GM23248 (cell line): ENCODE measurements around the gene PUM1. TPM values are rescaled to one million over a fixed set of nuclear protein-coding genes. Genes with fewer than 3 reads are reported as not detected.

ENCODE experiments used
- DNase-seq: peaks from one replicate; pipeline ENCODE4 v3.0.0-alpha.2; 2015
- H2AFZ ChIP-seq: fragments of 200-600 bp; sonication (generic); 2 replicates; pipeline ENCODE4 v1.6.1; 2016; ENCODE audit warnings: antibody characterized with exemption
- H3F3A ChIP-seq: fragments of 200-600 bp; sonication (generic); 2 replicates; pipeline ENCODE4 v1.6.1; 2016; ENCODE audit warnings: mild to moderate bottlenecking, antibody characterized with exemption, mixed run types; ENCODE audit not compliant: insufficient read depth
- H3K27ac ChIP-seq: fragments of 200-600 bp; sonication (generic); 2 replicates; pipeline ENCODE4 v1.5.1; 2016; ENCODE audit warnings: mild to moderate bottlenecking
- H3K27me3 ChIP-seq: fragments of 200-600 bp; sonication (generic); replicated peaks from 2 replicates; pipeline ENCODE4 v1.6.1; 2016; ENCODE audit warnings: mild to moderate bottlenecking; ENCODE audit not compliant: insufficient read depth
- H3K36me3 ChIP-seq: fragments of 200-600 bp; sonication (generic); 2 replicates; pipeline ENCODE4 v1.6.1; 2016; ENCODE audit warnings: low read depth, mild to moderate bottlenecking
- H3K4me1 ChIP-seq: fragments of 200-600 bp; sonication (generic); 2 replicates; pipeline ENCODE4 v1.6.1; 2016; ENCODE audit warnings: mild to moderate bottlenecking; ENCODE audit not compliant: insufficient read depth
- H3K4me2 ChIP-seq: fragments of 200-600 bp; sonication (generic); one replicate; pipeline ENCODE4 v1.6.1; 2016; ENCODE audit warnings: mild to moderate bottlenecking; ENCODE audit not compliant: unreplicated experiment
- H3K4me3 ChIP-seq: fragments of 200-600 bp; sonication (generic); 2 replicates; pipeline ENCODE4 v1.5.1; 2016; ENCODE audit warnings: mild to moderate bottlenecking
- H3K79me2 ChIP-seq: fragments of 200-600 bp; sonication (generic); 2 replicates; pipeline ENCODE4 v1.6.1; 2016; ENCODE audit warnings: mild to moderate bottlenecking; ENCODE audit not compliant: insufficient read depth
- H3K9ac ChIP-seq: fragments of 200-600 bp; sonication (generic); 2 replicates; pipeline ENCODE4 v1.6.1; 2016; ENCODE audit warnings: mild to moderate bottlenecking
- H3K9me2 ChIP-seq: fragments of 200-600 bp; sonication (generic); 2 replicates; pipeline ENCODE4 v1.6.1; 2016; ENCODE audit warnings: mixed run types, mild to moderate bottlenecking, moderate library complexity; ENCODE audit not compliant: insufficient read depth
- H3K9me3 ChIP-seq: fragments of 200-600 bp; sonication (generic); one replicate; pipeline ENCODE4 v1.6.1; 2017; ENCODE audit warnings: low read depth
- H4K20me1 ChIP-seq: fragments of 200-600 bp; sonication (generic); 2 replicates; pipeline ENCODE4 v1.6.0; 2016; ENCODE audit not compliant: insufficient read depth
- EZH2 ChIP-seq: fragments of 200-600 bp; sonication (generic); IDR thresholded peaks from 2 replicates; pipeline ENCODE4 v1.6.1; 2018; ENCODE audit warnings: antibody characterized with exemption, mild to moderate bottlenecking; ENCODE audit not compliant: insufficient read depth, poor library complexity, severe bottlenecking
- EZH2phosphoT487 ChIP-seq: fragments of 200-600 bp; sonication (generic); IDR thresholded peaks from 2 replicates; pipeline ENCODE4 v1.6.1; 2018; ENCODE audit warnings: antibody characterized with exemption, moderate library complexity, mild to moderate bottlenecking, low read depth; ENCODE audit not compliant: insufficient read depth
- WGBS, 2 experiments: methylation state at CpG; one replicate each; pipeline ENCODE4 v1.1.6; 2015 to 2017; ENCODE audit warnings: low lambda C conversion rate in 2 of 2, low coverage in 1 of 2; ENCODE audit errors: missing lambda C conversion rate in 2 of 2; 5-methylcytosine and 5-hydroxymethylcytosine counted together
- in situ Hi-C: fragments of 300-500 bp; cut with MboI; formaldehyde crosslinking; loops from 2 replicates; pipeline ENCODE4 v1.15.0; 2020
- polyA plus RNA-seq: library from polyadenylated mRNA; unstranded; fragments of >200 nt; fragmentation: Nextera tagmentation; extraction: Ambion mirVana; gene quantifications from 2 replicates; pipeline ENCODE4 v1.2.1, GENCODE V29; 2016
- total RNA-seq: library from RNA; depleted of rRNA; stranded (reverse); fragments of >200 nt; shearing (Covaris generic); gene quantifications from 2 replicates; pipeline ENCODE4 v1.2.3, GENCODE V29; 2014

Gene PUM1
- total and polyA plus RNA-seq, 2 experiments from 2014 or later, result 46.3 to 49.5 TPM

DNA sequence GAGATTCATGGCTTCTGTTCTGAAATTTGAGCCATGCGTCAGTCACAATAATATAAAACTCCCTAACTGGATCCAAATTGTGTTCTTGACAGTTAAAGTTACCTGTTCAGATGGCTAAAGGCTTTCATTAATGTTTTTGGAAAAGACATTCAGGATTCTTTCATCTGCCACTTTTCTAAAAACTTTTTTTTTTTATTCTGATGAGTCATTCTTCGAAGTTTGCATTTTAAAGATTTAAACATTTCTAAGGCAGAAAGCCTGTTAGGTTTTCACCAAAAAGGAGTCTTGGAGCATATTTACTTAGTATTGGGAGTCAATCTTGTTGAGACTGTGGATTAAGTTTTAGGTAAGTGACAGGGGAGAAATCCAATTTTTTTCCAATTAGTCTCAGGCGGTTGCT is 138.1 kb downstream of the PUM1 start:
- H3K79me2 ChIP-seq, result peaks cover 6% of the 10 kb centered on the region; the same call in 1 of the 2 replicates
- in situ Hi-C loops, result no loop called here
- H3K9me2 ChIP-seq, result no peaks in the 10 kb centered on the region
- TF ChIP-seq EZH2phosphoT487 (no peak), EZH2 (no peak)
- no peak overlapping the region for H2AFZ ChIP-seq
- H3K9me3 ChIP-seq, result no peaks in the 10 kb centered on the region
- H3K4me2 ChIP-seq, result no peak overlapping the region
- DNase-seq, result no peak
- peaks cover 5% of the 10 kb centered on the region; the same call in 1 of the 2 replicates for H3K4me1 ChIP-seq
- no peaks in the 10 kb centered on the region for H4K20me1 ChIP-seq
- 95 to 96% methylated on average over 3 of the region's 3 CpGs for WGBS, 2 experiments
- no peak overlapping the region for H3K27ac ChIP-seq
- H3K9ac ChIP-seq, result no peak overlapping the region
- H3K4me3 ChIP-seq, result no peak overlapping the region
- no peaks in the 10 kb centered on the region for H3K27me3 ChIP-seq
- peaks cover 32% of the 10 kb centered on the region for H3F3A ChIP-seq
- H3K36me3 ChIP-seq, result peaks cover 12% of the 10 kb centered on the region

DNA sequence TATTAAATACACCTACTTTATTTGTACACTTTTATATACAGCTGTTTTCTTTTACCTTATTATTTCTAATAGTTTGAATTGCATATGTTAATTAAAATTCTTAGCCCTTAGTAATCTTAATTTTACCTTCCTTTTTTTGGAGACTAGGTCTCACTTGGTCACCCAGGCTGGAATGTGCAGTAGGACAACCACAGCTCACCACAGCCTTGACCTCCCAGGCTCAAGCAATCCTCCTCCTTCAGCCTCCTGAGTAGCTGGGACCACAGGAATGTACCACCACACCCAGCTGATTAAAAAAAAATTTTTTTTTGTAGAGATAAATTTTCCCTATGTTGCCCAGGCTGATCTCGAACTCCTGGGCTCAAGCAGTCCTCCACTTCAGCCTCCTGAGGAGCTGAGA is 141.9 kb downstream of the PUM1 start:
- H3K4me1 ChIP-seq, result peaks cover 5% of the 10 kb centered on the region; the same call in 1 of the 2 replicates
- no peak overlapping the region for H3K9ac ChIP-seq
- no peak overlapping the region for H3K27ac ChIP-seq
- 93 to 94% methylated on average over 1 of the region's 1 CpG for WGBS, 2 experiments
- no peaks in the 10 kb centered on the region for H3K27me3 ChIP-seq
- no peak overlapping the region for H3K4me2 ChIP-seq
- peak; percentile 27 for DNase-seq
- H4K20me1 ChIP-seq, result no peaks in the 10 kb centered on the region
- no peaks in the 10 kb centered on the region for H3K79me2 ChIP-seq
- H3F3A ChIP-seq, result peaks cover 6% of the 10 kb centered on the region
- H3K4me3 ChIP-seq, result no peak overlapping the region
- no peak overlapping the region for H2AFZ ChIP-seq
- no peaks in the 10 kb centered on the region for H3K9me3 ChIP-seq
- TF ChIP-seq EZH2 (no peak), EZH2phosphoT487 (0 out of 2 replicates have a peak, but pooled peaks have one; percentile 56)
- in situ Hi-C loops, result no loop called here
- H3K9me2 ChIP-seq, result no peaks in the 10 kb centered on the region
- H3K36me3 ChIP-seq, result no peaks in the 10 kb centered on the region

DNA sequence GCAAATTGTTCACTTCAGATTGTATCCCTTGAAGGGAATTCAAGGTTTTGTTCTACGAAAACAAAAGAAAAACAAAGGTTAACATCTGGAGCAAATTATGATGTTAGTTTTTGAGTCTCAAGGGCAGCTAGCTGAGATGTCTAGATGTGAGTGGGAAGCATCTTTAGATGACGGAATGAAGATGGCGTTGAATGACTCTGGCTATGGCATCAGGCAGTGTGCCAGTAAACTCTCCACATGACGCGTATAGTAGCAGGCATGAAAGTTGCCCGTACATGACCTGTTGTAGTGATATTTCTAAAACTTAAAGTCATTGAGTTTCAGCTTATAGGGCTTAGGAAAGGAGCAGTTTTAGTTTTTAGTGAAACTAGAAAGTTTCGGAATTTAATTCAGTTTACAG is 144.7 kb downstream of the PUM1 start:
- no peak overlapping the region for H3K9ac ChIP-seq
- no peak for TF ChIP-seq EZH2
- H3F3A ChIP-seq, result no peaks in the 10 kb centered on the region
- no peak overlapping the region for H3K27ac ChIP-seq
- no peak overlapping the region for H3K4me2 ChIP-seq
- no peaks in the 10 kb centered on the region for H3K36me3 ChIP-seq
- H3K4me3 ChIP-seq, result no peak overlapping the region
- H3K9me2 ChIP-seq, result no peaks in the 10 kb centered on the region
- in situ Hi-C loops, result no loop called here
- peaks cover 5% of the 10 kb centered on the region; the same call in 1 of the 2 replicates for H3K4me1 ChIP-seq
- H3K79me2 ChIP-seq, result no peaks in the 10 kb centered on the region
- H4K20me1 ChIP-seq, result no peaks in the 10 kb centered on the region
- 66 to 71% methylated on average over 7 of the region's 7 CpGs for WGBS, 2 experiments
- no peaks in the 10 kb centered on the region for H3K9me3 ChIP-seq
- no peak overlapping the region for H2AFZ ChIP-seq
- no peaks in the 10 kb centered on the region for H3K27me3 ChIP-seq
- DNase-seq, result peak; percentile 63

DNA sequence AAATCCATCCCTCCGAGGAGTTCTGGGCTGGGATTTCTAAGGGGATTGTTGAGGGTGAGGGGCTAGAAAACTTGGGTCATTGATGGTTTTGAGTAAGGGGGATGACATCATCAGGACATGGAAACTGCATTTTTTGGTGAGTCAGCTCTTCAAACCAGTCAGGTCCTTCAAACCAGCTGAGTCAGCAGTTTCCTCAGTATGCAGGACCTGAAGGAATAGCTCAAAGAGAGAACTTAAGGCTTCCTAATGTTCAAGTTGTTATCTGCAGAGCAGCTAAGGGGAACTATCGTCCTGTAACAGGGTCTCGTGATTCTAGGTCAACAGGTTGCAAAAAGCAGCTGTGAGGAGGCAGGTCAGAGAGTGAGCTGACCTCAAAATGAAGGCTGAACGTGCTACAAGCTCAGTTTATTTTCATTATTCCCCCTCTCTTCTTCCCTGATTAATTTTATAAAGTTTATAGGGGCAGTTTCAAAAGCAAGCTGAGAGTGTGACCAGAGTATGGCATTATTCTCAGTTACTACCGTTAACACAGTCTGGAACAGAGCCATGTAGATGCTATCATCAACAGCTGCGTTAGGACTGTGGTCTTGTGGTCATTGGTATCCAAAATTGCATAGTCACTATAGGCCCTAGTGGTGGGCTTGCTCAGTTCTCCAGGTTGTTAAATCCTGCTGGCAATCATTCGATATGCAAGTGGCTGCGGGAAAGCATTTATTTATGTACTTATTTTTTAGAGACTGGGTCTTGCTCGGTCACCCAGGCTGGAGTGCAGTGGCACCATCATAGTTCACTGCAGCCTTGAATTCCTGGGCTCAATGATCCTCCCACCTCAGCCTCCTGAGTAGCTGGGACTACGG is 146.3 kb downstream of the PUM1 start:
- no peak overlapping the region for H3K4me2 ChIP-seq
- peak; percentile 81 for DNase-seq
- no peaks in the 10 kb centered on the region for H3K27me3 ChIP-seq
- H3K9ac ChIP-seq, result no peak overlapping the region
- H3K4me3 ChIP-seq, result no peak overlapping the region
- H2AFZ ChIP-seq, result no peak overlapping the region
- no peaks in the 10 kb centered on the region for H3K9me2 ChIP-seq
- in situ Hi-C loops, result no loop called here
- H3K27ac ChIP-seq, result no peak overlapping the region
- no peaks in the 10 kb centered on the region for H3K79me2 ChIP-seq
- no peaks in the 10 kb centered on the region for H4K20me1 ChIP-seq
- peaks cover 5% of the 10 kb centered on the region; the same call in 1 of the 2 replicates for H3K4me1 ChIP-seq
- H3K36me3 ChIP-seq, result no peaks in the 10 kb centered on the region
- WGBS, 2 experiments, result 77 to 78% methylated on average over 10 of the region's 10 CpGs
- no peaks in the 10 kb centered on the region for H3F3A ChIP-seq
- TF ChIP-seq EZH2 (no peak), EZH2phosphoT487 (no peak)
- no peaks in the 10 kb centered on the region for H3K9me3 ChIP-seq
